Pancreas (tissue), 10 donors: ENCODE results near the gene POU5F1. TPM values are rescaled to one million over a fixed set of nuclear protein-coding genes. Genes with fewer than 3 reads are reported as not detected.

ENCODE experiments used
- ATAC-seq, 4 donors: fragments of 200-7000 bp; cut with Tn5 transposase; one replicate each; pipeline versions ENCODE4 v1.8.0 to v1.9.1; 2020; ENCODE audit warnings: mild to moderate bottlenecking in 4 of 4, moderate library complexity in 4 of 4
- DNase-seq, 6 donors: peaks; one replicate each; pipeline ENCODE4 v3.0.0-alpha.2; 2020
- FAIRE-seq: peaks from 2 replicates; lab custom pipeline; 2012; peaks lifted over from hg19 to GRCh38; lab: Jason Lieb, UNC
- H3K27ac ChIP-seq, 4 donors: fragments of 200-600 bp; sonication (generic); 1 replicate in 3 of 4; 2 replicates in 1 of 4; pipeline versions ENCODE4 v1.5.0 to v1.8.0; 2020
- H3K27me3 ChIP-seq, 4 donors: fragments of 200-600 bp; one replicate each; pipeline ENCODE4 v1.8.0; 2021
- H3K36me3 ChIP-seq, 3 donors: fragments of 200-600 bp; sonication (generic) in 1 of 3; one replicate each; pipeline versions ENCODE4 v1.5.0 to v1.8.0; 2020 to 2021
- H3K4me1 ChIP-seq, 3 donors: fragments of 200-600 bp; one replicate each; pipeline ENCODE4 v1.8.0; 2021
- H3K4me3 ChIP-seq, 4 donors: fragments of 200-600 bp; sonication (generic) in 2 of 4; one replicate each; pipeline versions ENCODE4 v1.5.0 to v1.8.0; 2020 to 2021
- H3K9me3 ChIP-seq, 4 donors: fragments of 200-600 bp; one replicate each; pipeline ENCODE4 v1.8.0; 2021
- CTCF ChIP-seq, 4 donors: fragments of 200-600 bp; sonication (generic) in 3 of 4; IDR thresholded peaks; one replicate each; pipeline versions ENCODE4 v1.5.0 to v1.8.0; 2021; ENCODE audit warnings: antibody characterized with exemption in 4 of 4
- WGBS, 2 donors: extraction: QIAGEN DNeasy Blood & Tissue Kit; methylation state at CpG; one replicate each; pipeline ENCODE4 v1.1.7; 2013; 5-methylcytosine and 5-hydroxymethylcytosine counted together
- intact Hi-C, 3 donors: fragments of 100-400 bp; cut with DNase I; formaldehyde crosslinking; loops; one replicate each; pipeline versions ENCODE4 v1.11.1 to v1.14.2; 2022
- polyA plus RNA-seq, 2 donors: library from polyadenylated mRNA; stranded (reverse); fragments of 200-250 nt; gene quantifications; one replicate each; pipeline ENCODE4 v1.2.3, GENCODE V29; 2013
- total RNA-seq, 6 donors: library from RNA; stranded (reverse); fragmentation: NEBNext Ultra II Directional in 4 of 6; extraction: Animal tissue kit (Norgen Biotek cat#: 25700) in 4 of 6; gene quantifications; one replicate each; pipeline versions ENCODE4 v1.2.1 to v1.2.4, GENCODE V29; 2021 to 2023
- donor health status: healthy with polysubstance abuse.
- donor health status: DM: no; HTN: no; CAD: no; lungs with moderate emphysema.
- donor health status: DM: no; HTN: no; CAD: no.
- donor health status: control.
- donor health status: control.
- donor health status: Bipolar disorder and iron deficiency.
- donor health status: DM: yes; HTN: yes; CAD: no.
- donor health status: DM: no; HTN: no; CAD: no.
- donor health status: DM: no; HTN: no; CAD: no.
- donor health status: DM: yes; HTN: yes; CAD: no.

The POU5F1 gene
- total and polyA plus RNA-seq, 8 donors: 1.1 to 32.1 (median 4.3) TPM

- H3K4me1 ChIP-seq: peaks cover 0 to 4% (median 0%) of the 10 kb centered on the region in 3 donors
- no peak overlapping the region for H3K4me3 ChIP-seq
- ATAC-seq (no peak), FAIRE-seq (no peak), DNase-seq (no peak)
- H3K9me3 ChIP-seq: no peaks in the 10 kb centered on the region
- intact Hi-C loops: no loop called here
- H3K27ac ChIP-seq: no peak overlapping the region
- 87 to 98% methylated on average over 7 of the region's 7 CpGs for WGBS, 2 donors
- peaks cover 0 to 4% (median 0%) of the 10 kb centered on the region in 3 donors for H3K36me3 ChIP-seq
- no peak for TF ChIP-seq CTCF (IDR thresholded peaks at IDR 0.05)
- H3K27me3 ChIP-seq: no peaks in the 10 kb centered on the region
Measured at GRCh38 chr6:31152781-31153180, 17.7 kb downstream of the POU5F1 start.

GRCh38 chr6:31149827-31150447, 20.5 kb downstream of the POU5F1 start:
- Histone ChIP-seq H3K4me3 (no peak overlapping the region), H3K4me1 (no peaks in the 10 kb centered on the region), H3K9me3 (no peaks in the 10 kb centered on the region), H3K27ac (no peak overlapping the region), H3K27me3 (no peaks in the 10 kb centered on the region), H3K36me3 (peaks cover 0 to 4% (median 0%) of the 10 kb centered on the region in 3 donors)
- WGBS, 2 donors: 87 to 91% methylated on average over 6 of the region's 6 CpGs
- TF ChIP-seq CTCF (IDR thresholded peaks at IDR 0.05): no peak
- DNase-seq (no peak), FAIRE-seq (no peak), ATAC-seq (no peak)
- intact Hi-C loops: no loop called here

- H3K27ac ChIP-seq: no peak overlapping the region
- intact Hi-C loops: no loop called here
- no peak for DNase-seq
- H3K36me3 ChIP-seq: peaks cover 0 to 4% (median 0%) of the 10 kb centered on the region in 3 donors
- no peak overlapping the region for H3K4me3 ChIP-seq
- 94 to 98% methylated on average over 10 of the region's 10 CpGs for WGBS, 2 donors
- no peaks in the 10 kb centered on the region for H3K9me3 ChIP-seq
- no peak for ATAC-seq
- H3K4me1 ChIP-seq: no peaks in the 10 kb centered on the region
- no peak for FAIRE-seq
- no peak for TF ChIP-seq CTCF (IDR thresholded peaks at IDR 0.05)
- no peaks in the 10 kb centered on the region for H3K27me3 ChIP-seq
Measured at GRCh38 chr6:31145386-31145785, 25.1 kb downstream of the POU5F1 start.

- ATAC-seq (peak in 1 of 4 donors; percentile 30), DNase-seq (no peak), FAIRE-seq (no peak)
- Histone ChIP-seq H3K27ac (no peak overlapping the region), H3K27me3 (no peaks in the 10 kb centered on the region), H3K4me1 (no peaks in the 10 kb centered on the region), H3K4me3 (no peak overlapping the region), H3K36me3 (peaks cover 0 to 4% (median 0%) of the 10 kb centered on the region in 3 donors), H3K9me3 (no peaks in the 10 kb centered on the region)
- TF ChIP-seq CTCF (IDR thresholded peaks at IDR 0.05): no peak
- WGBS, 2 donors: 79 to 90% methylated on average over 11 of the region's 11 CpGs
- intact Hi-C loops: no loop called here
Measured at GRCh38 chr6:31144970-31145340, 25.5 kb downstream of the POU5F1 start.

GRCh38 chr6:31144296-31144969, 26.0 kb downstream of the POU5F1 start:
- Histone ChIP-seq H3K4me3 (no peak overlapping the region), H3K4me1 (no peaks in the 10 kb centered on the region), H3K36me3 (no peaks in the 10 kb centered on the region), H3K27ac (no peak overlapping the region), H3K9me3 (no peaks in the 10 kb centered on the region), H3K27me3 (no peaks in the 10 kb centered on the region)
- ATAC-seq (peak in 2 of 4 donors; percentile 39 to 55), FAIRE-seq (no peak), DNase-seq (no peak)
- intact Hi-C loops: no loop called here
- TF ChIP-seq CTCF (IDR thresholded peaks at IDR 0.05): no peak
- WGBS, 2 donors: 87 to 91% methylated on average over 18 of the region's 18 CpGs
